Kidney epithelial cell (primary cell): ENCODE results near the gene DEDD2. TPM values are rescaled to one million over a fixed set of nuclear protein-coding genes. Genes with fewer than 3 reads are reported as not detected.

Source experiments
- DNase-seq: peaks from one replicate; pipeline ENCODE4 v3.0.0-alpha.2; 2010; ENCODE audit warnings: low read depth
- H3K27me3 ChIP-seq: 2 replicates; pipeline ENCODE4 v1.6.0; 2011; ENCODE audit warnings: low read length; ENCODE audit not compliant: control insufficient read depth, insufficient read depth
- H3K36me3 ChIP-seq: 2 replicates; pipeline ENCODE4 v1.5.1; 2011; ENCODE audit warnings: low read length; ENCODE audit not compliant: control insufficient read depth, insufficient read depth
- H3K4me3 ChIP-seq: 2 replicates; pipeline ENCODE4 v1.5.1; 2011; ENCODE audit warnings: low read depth, mild to moderate bottlenecking, control low read depth, low read length
- total RNA-seq: library from RNA; depleted of rRNA; stranded (reverse); fragments of >200 nt; gene quantifications from 2 replicates; pipeline ENCODE4 v1.2.3, GENCODE V29; 2015
- TF ChIP-seq, protein P1 (sequence below): IDR thresholded peaks from 2 replicates; pipeline ENCODE4 v1.5.1; 2011; ENCODE audit warnings: mild to moderate bottlenecking, moderate library complexity, low read length, control low read depth, inconsistent platforms; ENCODE audit not compliant: insufficient read depth, poor library complexity, severe bottlenecking

DEDD2 gene
- total RNA-seq, 1 donor from 2014 or later = 47.3 TPM

DNA sequence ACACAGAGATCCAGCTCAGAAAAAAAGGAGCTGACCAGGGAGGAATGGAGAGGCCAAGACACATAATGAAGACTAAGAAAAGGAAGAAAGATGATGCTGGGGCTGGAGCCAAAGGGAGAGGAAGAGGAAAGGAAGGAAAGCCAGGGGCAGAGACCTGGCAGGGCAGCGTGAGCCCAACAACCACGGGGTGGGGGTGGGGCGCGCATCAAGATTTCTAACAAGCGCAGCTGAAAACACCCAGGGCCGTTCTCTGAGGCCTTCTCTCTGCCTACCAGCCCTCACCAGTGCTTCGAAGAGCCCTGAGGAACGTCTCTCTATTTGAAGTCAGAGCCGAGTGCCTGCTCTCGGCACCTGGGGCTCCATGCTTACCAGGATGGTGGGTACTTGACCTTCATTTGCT lies 61.7 kb downstream of the DEDD2 start:
- Histone ChIP-seq H3K4me3 (no peak overlapping the region), H3K36me3 (no peaks in the 10 kb centered on the region), H3K27me3 (peaks cover 66% of the 10 kb centered on the region)
- no peak for DNase-seq
- TF ChIP-seq, protein P1, sequence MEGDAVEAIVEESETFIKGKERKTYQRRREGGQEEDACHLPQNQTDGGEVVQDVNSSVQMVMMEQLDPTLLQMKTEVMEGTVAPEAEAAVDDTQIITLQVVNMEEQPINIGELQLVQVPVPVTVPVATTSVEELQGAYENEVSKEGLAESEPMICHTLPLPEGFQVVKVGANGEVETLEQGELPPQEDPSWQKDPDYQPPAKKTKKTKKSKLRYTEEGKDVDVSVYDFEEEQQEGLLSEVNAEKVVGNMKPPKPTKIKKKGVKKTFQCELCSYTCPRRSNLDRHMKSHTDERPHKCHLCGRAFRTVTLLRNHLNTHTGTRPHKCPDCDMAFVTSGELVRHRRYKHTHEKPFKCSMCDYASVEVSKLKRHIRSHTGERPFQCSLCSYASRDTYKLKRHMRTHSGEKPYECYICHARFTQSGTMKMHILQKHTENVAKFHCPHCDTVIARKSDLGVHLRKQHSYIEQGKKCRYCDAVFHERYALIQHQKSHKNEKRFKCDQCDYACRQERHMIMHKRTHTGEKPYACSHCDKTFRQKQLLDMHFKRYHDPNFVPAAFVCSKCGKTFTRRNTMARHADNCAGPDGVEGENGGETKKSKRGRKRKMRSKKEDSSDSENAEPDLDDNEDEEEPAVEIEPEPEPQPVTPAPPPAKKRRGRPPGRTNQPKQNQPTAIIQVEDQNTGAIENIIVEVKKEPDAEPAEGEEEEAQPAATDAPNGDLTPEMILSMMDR = no peak

DNA sequence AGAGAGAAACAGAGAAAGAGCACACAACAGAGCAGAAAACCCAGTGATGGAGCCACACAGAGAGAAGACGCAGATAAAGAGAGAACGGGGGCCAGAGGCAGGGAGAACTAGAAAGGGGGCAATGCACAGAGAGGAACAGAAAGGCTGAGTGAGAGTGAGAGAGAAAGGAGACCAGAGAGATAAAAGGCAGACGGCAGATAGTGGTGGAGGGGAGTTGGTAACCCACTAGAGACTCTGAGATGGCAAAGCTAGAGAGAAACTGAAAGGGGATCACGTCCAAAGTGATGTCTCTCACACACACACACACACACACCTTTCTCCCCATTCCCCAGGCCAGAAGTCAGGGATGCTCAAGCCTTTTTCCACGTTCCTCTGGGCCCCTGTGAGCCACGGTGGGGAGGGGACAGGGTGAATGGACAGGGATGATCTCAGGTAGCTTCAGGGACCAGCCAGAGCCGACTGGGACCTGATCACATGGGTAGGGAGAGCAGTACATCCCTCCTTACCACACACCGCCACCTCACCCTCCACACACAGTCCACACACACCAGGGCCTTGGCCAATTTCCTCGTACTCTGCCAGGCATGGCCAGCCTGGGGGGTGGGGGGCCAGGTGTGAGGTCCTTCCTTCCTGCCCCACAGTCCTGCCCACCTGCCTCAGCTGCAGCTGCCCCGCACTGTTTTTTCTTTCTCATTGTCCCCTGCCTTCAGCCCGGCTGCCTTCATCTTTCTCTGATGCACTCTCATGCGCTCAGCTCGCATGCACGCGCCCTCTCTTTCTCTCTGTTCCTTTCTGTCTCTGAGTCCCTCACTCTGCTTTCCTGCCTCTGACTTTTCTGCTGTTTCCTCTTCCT lies 62.8 kb downstream of the DEDD2 start:
- Histone ChIP-seq H3K36me3 (no peaks in the 10 kb centered on the region), H3K4me3 (no peak overlapping the region), H3K27me3 (peaks cover 67% of the 10 kb centered on the region)
- TF ChIP-seq, protein P1 = no peak
- no peak for DNase-seq

DNA sequence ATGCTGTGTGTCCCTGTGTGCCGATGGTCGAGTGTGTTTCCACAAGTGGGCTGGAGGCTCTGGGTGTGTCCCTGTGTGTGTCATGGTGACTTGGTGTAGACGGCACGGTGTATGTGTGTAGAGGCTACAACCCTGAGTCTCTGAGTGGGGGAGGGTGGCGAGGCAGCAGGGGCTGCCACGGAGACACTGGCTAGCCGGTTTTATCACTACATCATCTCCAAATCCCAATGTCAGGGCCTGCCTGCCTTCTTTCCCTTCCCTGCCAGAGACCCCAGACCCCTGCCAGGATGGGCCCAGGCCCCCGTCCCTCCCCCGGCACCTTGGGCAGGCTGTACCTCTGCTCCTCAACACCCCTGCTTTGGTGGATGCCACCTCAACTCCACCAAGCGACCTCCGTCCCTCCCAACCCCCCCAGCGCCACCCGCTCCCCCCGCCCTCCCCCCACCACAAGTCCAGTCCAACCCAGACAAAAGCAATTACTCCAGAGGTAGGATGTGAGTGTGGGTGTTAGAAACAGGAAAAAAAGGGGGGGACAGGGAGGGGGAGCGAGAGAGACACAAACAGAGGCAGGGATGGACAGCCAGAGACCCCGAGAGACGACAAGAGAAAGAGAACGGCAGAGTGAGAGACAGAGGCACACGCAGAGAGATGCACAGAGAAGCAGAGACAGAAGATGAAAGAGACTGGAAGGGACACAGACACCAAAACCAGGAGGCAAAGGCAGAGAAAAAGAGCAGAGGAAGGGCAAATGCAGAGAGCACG lies 63.6 kb downstream of the DEDD2 start:
- Histone ChIP-seq H3K4me3 (no peak overlapping the region), H3K27me3 (peaks cover 69% of the 10 kb centered on the region), H3K36me3 (no peaks in the 10 kb centered on the region)
- TF ChIP-seq, protein P1 = no peak
- no peak for DNase-seq

DNA sequence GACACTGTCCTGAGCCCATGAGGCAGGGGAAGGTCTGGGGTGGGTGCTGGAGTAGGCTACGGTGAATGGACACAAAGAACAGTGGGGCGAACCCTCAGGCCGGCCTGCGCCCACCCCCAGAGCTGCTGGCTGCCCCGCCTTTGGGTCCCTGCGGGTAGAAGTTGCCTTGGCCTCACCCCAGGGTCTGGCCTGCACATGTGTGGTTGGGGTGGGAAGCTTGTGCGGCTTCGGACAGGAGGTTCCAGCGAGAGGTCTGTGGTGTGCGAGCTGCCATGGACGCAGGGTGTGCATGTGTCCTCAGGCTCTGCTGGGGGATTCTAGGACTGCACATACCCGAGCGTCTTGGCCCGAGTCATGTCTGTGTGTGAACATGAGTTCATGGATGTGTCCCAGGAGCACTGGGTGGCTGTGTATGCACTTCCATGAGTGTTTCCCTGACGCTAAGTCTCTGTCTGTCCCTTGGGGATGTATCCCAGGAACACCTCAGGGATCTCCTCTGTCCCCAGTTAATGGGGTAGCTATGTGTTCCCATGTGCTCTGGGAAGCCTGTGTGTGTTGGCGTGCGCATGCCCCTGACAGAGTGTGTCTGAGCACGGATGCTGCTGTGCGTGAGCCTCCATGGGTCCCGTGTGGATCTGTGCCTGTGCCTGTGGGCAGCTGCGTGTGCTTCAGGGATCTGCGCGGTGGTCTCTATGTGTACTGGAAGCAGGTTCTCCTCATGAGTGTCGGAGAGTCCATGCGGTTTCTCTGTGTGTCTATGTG lies 64.4 kb downstream of the DEDD2 start:
- peaks cover 76% of the 10 kb centered on the region for H3K27me3 ChIP-seq
- no peak overlapping the region for H3K4me3 ChIP-seq
- TF ChIP-seq, protein P1 = no peak
- H3K36me3 ChIP-seq = no peaks in the 10 kb centered on the region
- DNase-seq = no peak

- no peak for DNase-seq
- TF ChIP-seq, protein P1 = no peak
- H3K4me3 ChIP-seq = no peak overlapping the region
- no peaks in the 10 kb centered on the region for H3K36me3 ChIP-seq
- peaks cover 79% of the 10 kb centered on the region for H3K27me3 ChIP-seq
These were observed 65.4 kb downstream of the DEDD2 start for GRCh38 chr19:42151782-42152684.
